CD14-positive monocyte (primary cell): ENCODE data around the gene ENTREP1. TPM values are rescaled to one million over a fixed set of nuclear protein-coding genes. Genes with fewer than 3 reads are reported as not detected.

ENCODE experiments used
- DNase-seq, 3 donors: peaks; one replicate each; pipeline ENCODE4 v3.0.0-alpha.2; 2011 to 2022
- H2AFZ ChIP-seq: 2 replicates; pipeline ENCODE4 v1.6.0; 2012; ENCODE audit warnings: mild to moderate bottlenecking, low read depth, low read length, inconsistent platforms; ENCODE audit not compliant: insufficient read depth, poor library complexity, severe bottlenecking
- H3K27ac ChIP-seq, 2 donors: 1 replicate in 1 of 2; 2 replicates in 1 of 2; pipeline ENCODE4 v1.5.1; 2012 to 2013; ENCODE audit warnings: low read length in 2 of 2, control low read depth in 1 of 2, inconsistent platforms in 1 of 2, low read depth in 1 of 2, mild to moderate bottlenecking in 1 of 2
- H3K27me3 ChIP-seq, 2 donors: one replicate each; pipeline versions ENCODE4 v1.6.0 to v1.6.1; 2011 to 2013; ENCODE audit warnings: low read length in 2 of 2; ENCODE audit not compliant: control insufficient read depth in 2 of 2, insufficient read depth in 2 of 2
- H3K36me3 ChIP-seq, 2 donors: replicated peaks in 1 of 2; 1 replicate in 1 of 2; 2 replicates in 1 of 2; pipeline versions ENCODE4 v1.5.1 to v1.6.1; 2012 to 2013; ENCODE audit warnings: low read length in 2 of 2, control low read depth in 1 of 2, inconsistent platforms in 1 of 2, mild to moderate bottlenecking in 1 of 2; ENCODE audit not compliant: insufficient read depth in 2 of 2, control insufficient read depth in 1 of 2
- H3K4me1 ChIP-seq, 2 donors: 1 replicate in 1 of 2; 2 replicates in 1 of 2; pipeline versions ENCODE4 v1.5.1 to v1.6.1; 2012 to 2013; ENCODE audit warnings: low read length in 2 of 2, control low read depth in 1 of 2, inconsistent platforms in 1 of 2, mild to moderate bottlenecking in 1 of 2, moderate library complexity in 1 of 2; ENCODE audit not compliant: insufficient read depth in 2 of 2, control insufficient read depth in 1 of 2
- H3K4me2 ChIP-seq: replicated peaks from 2 replicates; pipeline ENCODE3; 2012; ENCODE audit warnings: low read length, moderate library complexity, mild to moderate bottlenecking; ENCODE audit not compliant: poor library complexity, severe bottlenecking; ENCODE audit errors: extremely low read depth
- H3K4me3 ChIP-seq, 3 experiments: fragments of 200-600 bp in 1 of 3; sonication (generic) in 1 of 3; replicated peaks in 1 of 3; 1 replicate in 2 of 3; 2 replicates in 1 of 3; pipeline ENCODE4 v1.5.1; 2011 to 2013; ENCODE audit warnings: low read length in 3 of 3, mild to moderate bottlenecking in 3 of 3, control low read depth in 2 of 3, low read depth in 2 of 3, inconsistent platforms in 1 of 3, moderate library complexity in 1 of 3
- H3K79me2 ChIP-seq: 2 replicates; pipeline ENCODE4 v1.6.0; 2012; ENCODE audit warnings: mild to moderate bottlenecking, control low read depth, inconsistent platforms, low read length, moderate library complexity; ENCODE audit not compliant: insufficient read depth
- H3K9ac ChIP-seq: 2 replicates; pipeline ENCODE4 v1.6.0; 2017; ENCODE audit warnings: low read length, mild to moderate bottlenecking; ENCODE audit not compliant: insufficient read depth, poor library complexity, severe bottlenecking
- H3K9me3 ChIP-seq, 2 donors: replicated peaks in 1 of 2; 1 replicate in 1 of 2; 2 replicates in 1 of 2; pipeline versions ENCODE4 v1.5.1 to v1.6.1; 2012 to 2013; ENCODE audit warnings: low read length in 2 of 2, control low read depth in 1 of 2; ENCODE audit not compliant: control insufficient read depth in 1 of 2, insufficient read depth in 1 of 2
- H4K20me1 ChIP-seq: 2 replicates; pipeline ENCODE4 v1.6.0; 2012; ENCODE audit warnings: mild to moderate bottlenecking, low read length, control low read depth, moderate library complexity; ENCODE audit not compliant: insufficient read depth
- H3K27ac Mint-ChIP-seq, 7 donors: one replicate each; pipeline ENCODE4 v1.8.0; 2020; ENCODE audit warnings: mild to moderate bottlenecking in 7 of 7, mixed read lengths in 7 of 7, moderate library complexity in 6 of 7, inconsistent platforms in 2 of 7
- H3K27me3 Mint-ChIP-seq, 3 donors: one replicate each; pipeline ENCODE4 v1.8.0; 2021 to 2022; ENCODE audit warnings: low read depth in 3 of 3, mild to moderate bottlenecking in 3 of 3, mixed read lengths in 3 of 3, moderate library complexity in 3 of 3, inconsistent platforms in 1 of 3
- H3K36me3 Mint-ChIP-seq, 2 donors: one replicate each; pipeline ENCODE4 v1.8.0; 2020; ENCODE audit warnings: mixed read lengths in 2 of 2, inconsistent platforms in 1 of 2, mild to moderate bottlenecking in 1 of 2
- H3K4me1 Mint-ChIP-seq: one replicate; pipeline ENCODE4 v1.8.0; 2020; ENCODE audit warnings: mild to moderate bottlenecking, mixed read lengths
- H3K4me3 Mint-ChIP-seq, 2 donors: one replicate each; pipeline ENCODE4 v1.8.0; 2020; ENCODE audit warnings: mild to moderate bottlenecking in 2 of 2, mixed read lengths in 2 of 2, moderate library complexity in 1 of 2
- H3K9me3 Mint-ChIP-seq, 7 donors: one replicate each; pipeline ENCODE4 v1.8.0; 2020 to 2022; ENCODE audit warnings: mixed read lengths in 7 of 7, mild to moderate bottlenecking in 6 of 7, moderate library complexity in 6 of 7, inconsistent platforms in 2 of 7
- WGBS: methylation state at CpG from one replicate; pipeline ENCODE4 v1.1.5; 2013; ENCODE audit warnings: missing lambda C conversion rate; ENCODE audit not compliant: insufficient coverage; 5-methylcytosine and 5-hydroxymethylcytosine counted together
- intact Hi-C, 2 donors: fragments of 100-400 bp; cut with micrococcal nuclease; formaldehyde crosslinking; loops; one replicate each; pipeline versions ENCODE4 v1.15.0 to v1.15.1; 2023
- polyA plus RNA-seq, 3 donors: library from polyadenylated mRNA; depleted of rRNA in 1 of 3; unstranded in 2 of 3; stranded (reverse) in 1 of 3; fragments of 300-500 nt in 2 of 3; fragments of >200 nt in 1 of 3; fragmentation: Illumina TruSeq in 2 of 3; gene quantifications; 1 replicate in 2 of 3; 2 replicates in 1 of 3; pipeline ENCODE4 v1.2.3, GENCODE V29; 2012 to 2021
- TF ChIP-seq, protein P1 (sequence below): fragments of 200-600 bp; IDR thresholded peaks from one replicate; pipeline ENCODE4 v1.8.0; 2022; ENCODE audit warnings: antibody characterized with exemption, mild to moderate bottlenecking

ENTREP1 gene
- polyA plus RNA-seq, 3 donors: not detected

- TF ChIP-seq, protein P1, sequence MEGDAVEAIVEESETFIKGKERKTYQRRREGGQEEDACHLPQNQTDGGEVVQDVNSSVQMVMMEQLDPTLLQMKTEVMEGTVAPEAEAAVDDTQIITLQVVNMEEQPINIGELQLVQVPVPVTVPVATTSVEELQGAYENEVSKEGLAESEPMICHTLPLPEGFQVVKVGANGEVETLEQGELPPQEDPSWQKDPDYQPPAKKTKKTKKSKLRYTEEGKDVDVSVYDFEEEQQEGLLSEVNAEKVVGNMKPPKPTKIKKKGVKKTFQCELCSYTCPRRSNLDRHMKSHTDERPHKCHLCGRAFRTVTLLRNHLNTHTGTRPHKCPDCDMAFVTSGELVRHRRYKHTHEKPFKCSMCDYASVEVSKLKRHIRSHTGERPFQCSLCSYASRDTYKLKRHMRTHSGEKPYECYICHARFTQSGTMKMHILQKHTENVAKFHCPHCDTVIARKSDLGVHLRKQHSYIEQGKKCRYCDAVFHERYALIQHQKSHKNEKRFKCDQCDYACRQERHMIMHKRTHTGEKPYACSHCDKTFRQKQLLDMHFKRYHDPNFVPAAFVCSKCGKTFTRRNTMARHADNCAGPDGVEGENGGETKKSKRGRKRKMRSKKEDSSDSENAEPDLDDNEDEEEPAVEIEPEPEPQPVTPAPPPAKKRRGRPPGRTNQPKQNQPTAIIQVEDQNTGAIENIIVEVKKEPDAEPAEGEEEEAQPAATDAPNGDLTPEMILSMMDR: no peak
- H3K9ac ChIP-seq: no peak overlapping the region
- DNase-seq: no peak
- H3K36me3 ChIP-seq: no peaks in the 10 kb centered on the region
- WGBS: 82% methylated on average over 3 of the region's 3 CpGs
- H3K4me1 Mint-ChIP-seq: no peaks in the 10 kb centered on the region
- H4K20me1 ChIP-seq: no peaks in the 10 kb centered on the region
- no peak overlapping the region for H3K4me3 ChIP-seq
- H3K79me2 ChIP-seq: no peaks in the 10 kb centered on the region
- no peak overlapping the region for H3K27ac Mint-ChIP-seq
- no peak overlapping the region for H3K4me2 ChIP-seq
- peaks cover 1 to 8% (median 4%) of the 10 kb centered on the region in 3 donors for H3K27me3 Mint-ChIP-seq
- intact Hi-C loops: no loop called here
- no peak overlapping the region for H3K4me3 Mint-ChIP-seq
- no peaks in the 10 kb centered on the region for H3K9me3 ChIP-seq
- no peak overlapping the region for H2AFZ ChIP-seq
- no peaks in the 10 kb centered on the region for H3K36me3 Mint-ChIP-seq
- H3K4me1 ChIP-seq: no peaks in the 10 kb centered on the region
- peaks cover 0 to 5% (median 0%) of the 10 kb centered on the region in 7 donors for H3K9me3 Mint-ChIP-seq
- no peak overlapping the region for H3K27ac ChIP-seq
- H3K27me3 ChIP-seq: no peaks in the 10 kb centered on the region
Observed at GRCh38 chr9:69357030-69357775, 32.2 kb downstream of the ENTREP1 start.

DNA sequence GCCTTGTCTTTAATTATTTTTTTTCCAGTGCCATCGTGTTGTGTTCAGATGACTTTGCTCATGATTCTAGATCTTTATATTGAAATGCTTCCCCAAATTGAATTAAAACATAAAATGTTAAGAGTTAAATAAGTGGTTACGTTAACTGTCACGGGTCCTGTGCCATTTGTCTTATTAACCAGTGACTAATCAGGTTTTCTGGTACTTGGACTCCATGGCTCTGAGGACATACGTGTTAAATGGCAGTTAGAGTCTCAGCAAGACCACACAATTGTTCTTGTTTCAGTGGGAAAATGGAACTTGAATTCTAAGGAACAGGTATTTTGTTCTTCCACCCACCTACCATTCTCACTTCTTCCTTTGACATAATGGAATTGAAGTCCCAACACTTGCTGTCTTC, 32.8 kb downstream of the ENTREP1 start:
- H3K4me3 ChIP-seq: no peak overlapping the region
- no peak overlapping the region for H3K4me2 ChIP-seq
- Mint-ChIP-seq H3K27ac (no peak overlapping the region), H3K4me3 (no peak overlapping the region), H3K4me1 (no peaks in the 10 kb centered on the region), H3K9me3 (peaks cover 0 to 5% (median 0%) of the 10 kb centered on the region in 7 donors), H3K27me3 (peaks cover 1 to 8% (median 4%) of the 10 kb centered on the region in 3 donors), H3K36me3 (no peaks in the 10 kb centered on the region)
- intact Hi-C loops: no loop called here
- no peaks in the 10 kb centered on the region for H3K4me1 ChIP-seq
- no peak overlapping the region for H2AFZ ChIP-seq
- H3K9ac ChIP-seq: no peak overlapping the region
- H3K27me3 ChIP-seq: no peaks in the 10 kb centered on the region
- no peaks in the 10 kb centered on the region for H4K20me1 ChIP-seq
- H3K9me3 ChIP-seq: no peaks in the 10 kb centered on the region
- TF ChIP-seq, protein P1: no peak
- no peak for DNase-seq
- H3K27ac ChIP-seq: no peak overlapping the region
- no peaks in the 10 kb centered on the region for H3K36me3 ChIP-seq
- 77% methylated on average over 2 of the region's 4 CpGs for WGBS
- H3K79me2 ChIP-seq: no peaks in the 10 kb centered on the region
